HG03175 (cell line): Measurements from ENCODE around the gene AICDA.
"Not testable (repeated sequence)": the region's sequence is repeated elsewhere in the genome, so short reads cannot be mapped to it uniquely, and the experiment has no call there.

Source experiments
- ATAC-seq: cut with Tn5 transposase; IDR thresholded peaks from one replicate; pipeline ENCODE4 v1.9.1; 2021; ENCODE audit warnings: mild to moderate bottlenecking, moderate library complexity; ENCODE audit not compliant: unreplicated experiment

AICDA gene

GRCh38 chr12:8612629-8613028 is at the start of gene AICDA:
TSS of gene AICDA (minus strand) at chr12:8612859. CDS start at chr12:8612767, 92 bp downstream.
- ATAC-seq: no peak

- no peak for ATAC-seq
These were observed 49.1 kb upstream of the AICDA start for GRCh38 chr12:8661751-8662150.

- no peak for ATAC-seq
These were observed 48.4 kb upstream of the AICDA start for GRCh38 chr12:8661016-8661415.

- ATAC-seq: no peak
These were observed 45.7 kb upstream of the AICDA start for GRCh38 chr12:8658346-8658745.

- ATAC-seq: no peak
These were observed 42.8 kb upstream of the AICDA start for GRCh38 chr12:8655421-8655820.

- peak; percentile 79 for ATAC-seq
These were observed 36.0 kb upstream of the AICDA start for GRCh38 chr12:8648576-8649205.

- ATAC-seq: no peak
These were observed 35.3 kb upstream of the AICDA start for GRCh38 chr12:8647968-8648367.

GRCh38 chr12:8644345-8645248 is 31.9 kb upstream of the AICDA start:
- ATAC-seq: peak; percentile 66

GRCh38 chr12:8642775-8643174 is 30.1 kb upstream of the AICDA start:
- ATAC-seq: no peak

- ATAC-seq: no peak
These were observed 27.3 kb upstream of the AICDA start for GRCh38 chr12:8639936-8640335.

GRCh38 chr12:8638951-8639350 is 26.3 kb upstream of the AICDA start:
- ATAC-seq: no peak

GRCh38 chr12:8637666-8638065 is 25.0 kb upstream of the AICDA start:
- ATAC-seq: no peak

- ATAC-seq: no peak
These were observed 24.6 kb upstream of the AICDA start for GRCh38 chr12:8637244-8637643.

GRCh38 chr12:8636581-8636980 is 23.9 kb upstream of the AICDA start:
- no peak for ATAC-seq

GRCh38 chr12:8636007-8636346 is 23.3 kb upstream of the AICDA start:
- ATAC-seq: not testable (repeated sequence)

GRCh38 chr12:8635342-8636006 is 22.8 kb upstream of the AICDA start:
- ATAC-seq: not testable (repeated sequence)

- no peak for ATAC-seq
These were observed 17.5 kb upstream of the AICDA start for GRCh38 chr12:8630131-8630530.

GRCh38 chr12:8629486-8630033 is 16.9 kb upstream of the AICDA start:
- peak; percentile 95 for ATAC-seq

GRCh38 chr12:8628731-8629130 is 16.1 kb upstream of the AICDA start:
- no peak for ATAC-seq

GRCh38 chr12:8624750-8625149 is 12.1 kb upstream of the AICDA start:
- ATAC-seq: not testable (repeated sequence)

- no peak for ATAC-seq
These were observed 10.0 kb upstream of the AICDA start for GRCh38 chr12:8622646-8623045.
